Measurements from ENCODE around the gene CEP57L1.

GRCh38 chr6:109082188-109082577, 13.1 kb upstream of the CEP57L1 start:
- TF ChIP-seq REST (IDR thresholded peaks at IDR 0.05) (no peak), MAX (IDR thresholded peaks at IDR 0.05) (no peak), CTCF (IDR thresholded peaks at IDR 0.05; ENCODE audit: low read depth, low read length, missing input control) (no peak), ATF3 (IDR thresholded peaks at IDR 0.05) (no peak), YY1 (IDR thresholded peaks at IDR 0.05) (no peak), TAF1 (conservative IDR thresholded peaks at IDR 0.05) (no peak)

Data from liver (tissue), 3 donors.